K562 (cell line): Measurements from ENCODE around the gene CRACR2B.

Source experiments
- E2F5 ChIP-seq: sonication (generic); formaldehyde crosslinking; IDR thresholded peaks from 2 replicates; pipeline ENCODE4 v1.8.0; 2022; ENCODE audit warnings: mild to moderate bottlenecking, missing genetic modification reagents
- EP300 ChIP-seq: IDR thresholded peaks from 2 replicates; pipeline ENCODE4 v1.6.1; 2012; ENCODE audit warnings: low read length, improper control_type of control experiment
- EP400 ChIP-seq: fragments of 450-650 bp; IDR thresholded peaks from 2 replicates; pipeline ENCODE4 v1.6.1; 2017; ENCODE audit warnings: antibody characterized with exemption, mild to moderate bottlenecking, moderate library complexity
- FOXJ2 ChIP-seq: fragments of 200-800 bp; sonication (Bioruptor generic); IDR thresholded peaks from 2 replicates; pipeline ENCODE4 v1.6.1; 2016; ENCODE audit warnings: missing genetic modification characterization, missing compliant biosample characterization
- HCFC1 ChIP-seq: IDR thresholded peaks from 2 replicates; pipeline ENCODE4 v1.6.1; 2012; ENCODE audit warnings: low read depth, low read length, improper control_type of control experiment
- JUN ChIP-seq, 2 experiments: sonication (generic) in 1 of 2; formaldehyde crosslinking in 1 of 2; IDR thresholded peaks; 2 replicates each; pipeline versions ENCODE4 v1.6.1 to v1.8.0; 2012 to 2022; ENCODE audit warnings: borderline replicate concordance in 2 of 2, mild to moderate bottlenecking in 2 of 2, improper control_type of control experiment in 1 of 2, low read depth in 1 of 2, low read length in 1 of 2, missing genetic modification reagents in 1 of 2
- MYC ChIP-seq, 2 experiments: fragments of 250-450 bp in 1 of 2; sonication (Bioruptor Pico) in 1 of 2; IDR thresholded peaks; 2 replicates each; pipeline versions ENCODE4 v1.5.1 to v1.6.1; 2012 to 2021; ENCODE audit warnings: low read depth in 2 of 2, borderline replicate concordance in 1 of 2, improper control_type of control experiment in 1 of 2, low read length in 1 of 2, mild to moderate bottlenecking in 1 of 2, moderate library complexity in 1 of 2
- MYNN ChIP-seq, 2 experiments: sonication (generic); formaldehyde crosslinking in 1 of 2; IDR thresholded peaks; 2 replicates each; pipeline versions ENCODE4 v1.5.0 to v1.6.1; 2016 to 2020; ENCODE audit warnings: antibody characterized with exemption in 1 of 2, missing genetic modification reagents in 1 of 2
- RAD21 ChIP-seq, 2 experiments: fragments of 250-450 bp in 1 of 2; fragments of 450-650 bp in 1 of 2; sonication (Bioruptor Pico) in 1 of 2; formaldehyde crosslinking in 1 of 2; IDR thresholded peaks in 1 of 2; conservative IDR thresholded peaks in 1 of 2; 2 replicates each; pipeline versions ENCODE4 v1.4.0 to v1.8.0; 2020 to 2022; ENCODE audit warnings: mild to moderate bottlenecking in 2 of 2, moderate library complexity in 1 of 2
- ZNF263 ChIP-seq: sonication (generic); formaldehyde crosslinking; IDR thresholded peaks from 2 replicates; pipeline ENCODE4 v1.8.0; 2022; ENCODE audit warnings: mild to moderate bottlenecking, missing genetic modification reagents, borderline replicate concordance

DNA sequence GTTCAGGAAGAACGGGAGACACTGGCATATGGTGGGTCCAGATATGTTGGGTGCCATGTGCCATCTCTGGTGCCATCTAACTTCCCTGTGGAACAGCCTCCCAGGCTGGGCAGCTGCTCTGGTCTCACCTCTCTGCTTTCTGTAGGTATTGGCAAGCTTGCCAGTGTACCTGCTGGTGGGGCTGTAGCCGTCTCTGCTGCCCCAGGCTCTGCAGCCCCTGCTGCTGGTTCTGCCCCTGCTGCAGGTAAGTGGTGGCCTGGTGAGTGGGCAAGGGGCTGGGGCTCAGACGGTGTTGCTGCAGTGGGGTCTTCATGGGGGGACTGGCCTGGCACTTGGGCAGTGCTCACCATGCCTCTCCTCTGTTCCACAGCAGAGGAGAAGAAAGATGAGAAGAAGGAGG is 15.3 kb upstream of the CRACR2B start:
- TF ChIP-seq E2F5 (no peak), FOXJ2 (tag) (no peak), EP400 (no peak), MYC (IDR thresholded peaks at IDR 0.05; ENCODE audit: low read depth, low read length) (no peak), MYC (CRISPR knock-in tag; IDR thresholded peaks at IDR 0.05; ENCODE audit: borderline replicate concordance, low read depth) (no peak), EP300 (no peak), HCFC1 (no peak), RAD21 (CRISPR knock-in tag; conservative IDR thresholded peaks at IDR 0.05 in 1 of 2, IDR thresholded peaks at IDR 0.05 in 1 of 2) (no peak), JUN (IDR thresholded peaks at IDR 0.05; ENCODE audit: borderline replicate concordance, low read depth, low read length) (no peak), JUN (CRISPR knock-in tag; IDR thresholded peaks at IDR 0.05; ENCODE audit: borderline replicate concordance) (no peak), ZNF263 (no peak), MYNN (IDR thresholded peaks at IDR 0.05) (no peak), MYNN (CRISPR knock-in tag; IDR thresholded peaks at IDR 0.05) (no peak)
